ENCODE data around the gene HOOK2. TPM values are rescaled to one million over a fixed set of nuclear protein-coding genes. Genes with fewer than 3 reads are reported as not detected.

Gene HOOK2
- total RNA-seq, 1 donor from 2014 or later = 51.6 TPM

- DNase-seq (ENCODE audit: missing footprints) (no peak), ATAC-seq (no peak)
- intact Hi-C loops (cut with DNase I) = no loop called here
Measured at GRCh38 chr19:12794971-12795381, 19.6 kb upstream of the HOOK2 start.

GRCh38 chr19:12794196-12794941 lies 19.0 kb upstream of the HOOK2 start:
- intact Hi-C loops (cut with DNase I) = no loop called here
- DNase-seq (ENCODE audit: missing footprints) (no peak), ATAC-seq (no peak)

DNA sequence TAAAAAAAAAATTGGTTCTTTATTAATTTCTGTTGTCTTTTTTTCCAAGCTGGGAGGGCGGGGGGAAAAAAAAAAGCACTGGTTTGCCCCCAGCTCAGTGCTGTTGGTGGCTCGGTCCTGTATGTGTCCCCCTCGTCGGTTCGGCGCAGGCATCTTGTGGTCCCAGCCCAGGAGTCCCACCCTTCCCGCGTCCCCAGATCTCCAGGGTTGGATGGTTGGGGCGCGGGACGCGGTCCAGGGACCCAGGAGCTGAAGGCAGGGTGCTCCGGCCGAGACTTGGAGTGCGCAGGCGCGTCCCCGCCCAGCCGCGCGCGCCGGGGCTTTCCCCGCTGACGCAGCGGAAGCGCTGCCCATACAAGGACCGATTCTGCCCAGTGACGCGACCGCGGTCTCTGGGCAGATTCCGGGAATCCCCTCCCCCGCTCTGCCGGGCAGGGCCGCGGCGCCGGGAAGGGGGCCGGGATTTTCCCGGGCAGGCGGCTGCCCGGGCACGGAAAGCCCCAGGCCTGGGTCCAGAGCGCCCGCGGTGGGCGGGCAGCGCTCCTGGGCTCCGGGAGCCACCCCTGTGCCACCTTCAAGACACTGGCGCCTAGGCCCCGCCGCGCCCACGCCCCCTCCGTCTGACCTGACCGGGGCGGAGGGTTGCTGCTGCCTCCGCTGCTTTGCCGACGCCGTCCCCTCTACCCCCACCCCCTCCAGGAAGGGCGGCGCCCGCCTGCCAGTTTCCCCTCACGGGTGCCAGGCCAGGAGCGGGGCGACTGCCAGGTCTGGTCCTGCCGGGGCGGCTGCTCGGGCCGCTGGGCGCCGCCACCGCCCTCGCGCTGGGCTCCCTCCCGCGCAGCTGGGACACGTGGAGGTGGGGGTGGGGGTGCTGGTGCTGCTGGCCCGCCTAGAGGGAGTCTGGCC lies 18.2 kb upstream of the HOOK2 start:
- ATAC-seq = peak; percentile 53
- DNase-seq (ENCODE audit: missing footprints) = peak; percentile 95
- intact Hi-C loops (cut with DNase I) = no loop called here

- no peak for ATAC-seq
- DNase-seq (ENCODE audit: missing footprints) = no peak
- intact Hi-C loops (cut with DNase I) = no loop called here
Measured at GRCh38 chr19:12792853-12793289, 17.5 kb upstream of the HOOK2 start.

DNA sequence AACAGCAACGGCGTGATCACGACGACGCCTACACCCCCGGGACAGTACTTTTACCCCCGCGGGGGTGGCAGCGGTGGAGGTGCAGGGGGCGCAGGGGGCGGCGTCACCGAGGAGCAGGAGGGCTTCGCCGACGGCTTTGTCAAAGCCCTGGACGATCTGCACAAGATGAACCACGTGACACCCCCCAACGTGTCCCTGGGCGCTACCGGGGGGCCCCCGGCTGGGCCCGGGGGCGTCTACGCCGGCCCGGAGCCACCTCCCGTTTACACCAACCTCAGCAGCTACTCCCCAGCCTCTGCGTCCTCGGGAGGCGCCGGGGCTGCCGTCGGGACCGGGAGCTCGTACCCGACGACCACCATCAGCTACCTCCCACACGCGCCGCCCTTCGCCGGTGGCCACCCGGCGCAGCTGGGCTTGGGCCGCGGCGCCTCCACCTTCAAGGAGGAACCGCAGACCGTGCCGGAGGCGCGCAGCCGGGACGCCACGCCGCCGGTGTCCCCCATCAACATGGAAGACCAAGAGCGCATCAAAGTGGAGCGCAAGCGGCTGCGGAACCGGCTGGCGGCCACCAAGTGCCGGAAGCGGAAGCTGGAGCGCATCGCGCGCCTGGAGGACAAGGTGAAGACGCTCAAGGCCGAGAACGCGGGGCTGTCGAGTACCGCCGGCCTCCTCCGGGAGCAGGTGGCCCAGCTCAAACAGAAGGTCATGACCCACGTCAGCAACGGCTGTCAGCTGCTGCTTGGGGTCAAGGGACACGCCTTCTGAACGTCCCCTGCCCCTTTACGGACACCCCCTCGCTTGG lies 16.9 kb upstream of the HOOK2 start:
- ATAC-seq (no peak), DNase-seq (ENCODE audit: missing footprints) (peak; percentile 91)
- intact Hi-C loops (cut with DNase I) = no loop called here

GRCh38 chr19:12791345-12792050 lies 16.1 kb upstream of the HOOK2 start, which contains the start of gene JUNB:
TSS of gene JUNB (plus strand) at chr19:12791486. CDS start at chr19:12791772, 286 bp downstream.
- intact Hi-C loops (cut with DNase I) = loop anchor here (2.0 kb wide), 1 partner anchor 55 kb away; the partner anchor contains the start of gene GET3
- DNase-seq (ENCODE audit: missing footprints) (peak; percentile 99), ATAC-seq (peak; percentile 66)

GRCh38 chr19:12790628-12791344 lies 15.4 kb upstream of the HOOK2 start:
- DNase-seq (ENCODE audit: missing footprints) (no peak), ATAC-seq (no peak)
- intact Hi-C loops (cut with DNase I) = loop anchor here (2.0 kb wide), 1 partner anchor 54 kb away; the partner anchor contains the start of gene GET3

DNA sequence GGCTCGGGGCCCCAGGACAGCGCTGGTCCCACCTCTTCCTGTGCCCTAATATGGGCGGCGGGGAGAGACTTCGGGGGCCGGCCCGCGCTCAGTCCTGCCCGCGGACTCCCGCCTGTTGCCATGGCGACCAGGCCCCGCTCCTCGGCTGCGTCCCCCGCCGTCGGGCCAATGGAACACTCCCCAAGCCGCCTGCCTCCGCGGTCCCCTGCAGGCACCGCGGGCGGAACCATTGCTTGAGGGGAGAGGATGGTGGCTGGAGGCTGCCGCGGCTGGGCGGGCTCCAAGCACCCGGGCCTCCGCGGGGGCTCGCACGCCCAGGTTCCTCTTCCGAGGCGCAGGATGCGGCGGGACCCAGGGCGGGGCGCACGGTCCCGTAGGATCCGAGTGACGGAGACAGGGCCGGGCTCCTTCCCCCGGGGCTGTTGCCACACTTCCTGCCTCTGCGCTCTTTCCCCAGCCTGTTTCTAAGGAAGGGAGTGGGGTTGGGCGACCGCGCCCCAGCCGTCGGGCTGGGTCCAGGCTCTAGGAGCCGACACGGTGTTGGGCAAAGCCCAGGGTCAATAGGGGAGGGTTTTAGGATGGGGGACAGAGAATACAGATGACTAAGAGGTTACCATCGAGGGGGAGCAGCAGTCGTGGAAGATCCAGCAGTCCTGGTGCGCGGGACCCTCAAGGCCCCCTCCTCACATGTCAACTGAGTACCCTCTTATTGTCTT lies 14.7 kb upstream of the HOOK2 start:
- peak; percentile 99 for DNase-seq (ENCODE audit: missing footprints)

GRCh38 chr19:12789098-12789903 lies 13.9 kb upstream of the HOOK2 start:
- intact Hi-C loops (cut with DNase I) = no loop called here
- ATAC-seq (no peak), DNase-seq (ENCODE audit: missing footprints) (no peak)

More for the DNA sequence above, 14.7 kb upstream of the HOOK2 start:
- intact Hi-C loops (cut with DNase I) = loop anchor here (2.0 kb wide), 1 partner anchor 53 kb away; the partner anchor contains the start of gene GET3
- peak; percentile 68 for ATAC-seq

- intact Hi-C loops (cut with DNase I) = no loop called here
- DNase-seq (ENCODE audit: missing footprints) (peak; percentile 92), ATAC-seq (no peak)
Measured at GRCh38 chr19:12788682-12789097, 13.3 kb upstream of the HOOK2 start.

DNA sequence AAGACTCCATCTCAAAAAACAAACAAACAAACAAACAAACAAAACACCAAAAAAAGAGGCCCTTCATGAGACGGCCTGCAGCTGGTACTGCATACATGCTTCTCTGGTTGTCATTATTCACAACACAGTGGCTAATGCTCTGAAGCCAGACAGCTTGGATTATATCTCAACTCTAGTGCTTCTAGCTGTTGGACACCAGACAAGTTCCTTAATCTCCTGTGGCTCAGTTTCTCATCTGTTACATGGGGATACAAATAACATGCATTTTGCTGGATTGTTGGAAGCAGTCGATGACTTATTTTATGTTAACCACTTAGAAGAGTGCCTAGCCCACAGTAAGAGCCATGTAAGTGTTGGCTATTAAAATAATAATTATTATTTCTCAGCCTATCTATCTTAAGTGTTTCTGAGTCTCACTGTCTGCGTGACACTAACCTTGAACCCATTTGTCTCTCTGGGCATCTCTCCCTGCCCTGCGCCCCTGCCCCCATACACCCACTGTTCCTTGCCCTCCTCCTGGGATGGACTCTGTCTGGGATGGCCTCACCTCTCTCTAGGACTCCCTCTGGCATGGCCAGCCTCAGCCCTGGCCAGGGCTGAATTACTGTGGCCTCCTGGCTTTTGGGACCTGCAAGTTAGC lies 12.8 kb upstream of the HOOK2 start:
- intact Hi-C loops (cut with DNase I) = no loop called here
- no peak for ATAC-seq
- no peak for DNase-seq (ENCODE audit: missing footprints)

DNA sequence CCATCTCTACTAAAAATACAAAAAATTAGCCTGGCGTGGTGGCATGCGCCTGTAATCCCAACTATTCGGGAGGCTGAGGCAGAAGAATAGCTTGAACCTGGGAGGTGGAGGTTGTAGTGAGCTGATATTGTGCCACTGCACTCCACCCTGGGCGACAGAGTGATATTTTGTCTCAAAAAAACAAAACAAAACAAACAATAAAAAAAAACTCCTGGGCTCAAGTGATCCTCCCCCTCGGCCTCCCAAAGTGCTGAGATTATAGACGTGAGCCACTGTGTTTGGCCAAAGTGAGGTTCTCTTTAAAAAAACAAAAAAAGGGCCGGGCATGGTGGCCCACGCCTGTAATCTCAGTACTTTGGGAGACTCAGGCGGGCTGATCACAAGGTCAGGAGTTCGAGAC lies 12.1 kb upstream of the HOOK2 start:
- intact Hi-C loops (cut with DNase I) = no loop called here
- ATAC-seq = no peak
- DNase-seq (ENCODE audit: missing footprints) = no peak

DNA sequence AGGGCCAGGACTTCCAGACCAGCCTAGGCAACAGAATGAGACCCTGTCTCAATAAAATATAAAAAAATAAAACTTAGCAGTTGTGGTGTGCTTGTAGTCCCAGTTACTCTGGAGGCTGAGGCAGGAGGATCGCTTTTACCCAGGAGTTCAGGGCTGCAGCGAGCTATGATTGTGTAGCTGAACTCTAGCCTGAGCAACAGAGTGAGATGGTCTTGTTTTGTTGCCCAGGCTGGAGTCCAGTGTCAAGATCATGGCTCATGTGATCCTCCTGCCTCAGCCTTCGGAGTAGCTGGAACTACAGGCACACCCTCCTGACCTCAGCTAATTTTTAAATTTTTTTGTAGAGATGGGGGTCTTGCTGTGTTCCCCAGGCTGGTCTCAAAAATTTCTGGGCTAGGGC lies 11.6 kb upstream of the HOOK2 start:
- DNase-seq (ENCODE audit: missing footprints) = no peak
- no peak for ATAC-seq
- intact Hi-C loops (cut with DNase I) = no loop called here

- ATAC-seq (no peak), DNase-seq (ENCODE audit: missing footprints) (peak; percentile 92)
- intact Hi-C loops (cut with DNase I) = no loop called here
Measured at GRCh38 chr19:12786141-12786870, 11.0 kb upstream of the HOOK2 start.

- DNase-seq (ENCODE audit: missing footprints) (no peak), ATAC-seq (no peak)
- intact Hi-C loops (cut with DNase I) = no loop called here
Measured at GRCh38 chr19:12785431-12786031, 10.2 kb upstream of the HOOK2 start.

All from Right ventricle myocardium inferior (tissue), 1 donor.